Measurements from ENCODE around the gene SLC30A2.

GRCh38 chr1:26059906-26060305 is 14.0 kb upstream of the SLC30A2 start:
- TF ChIP-seq, protein P1, sequence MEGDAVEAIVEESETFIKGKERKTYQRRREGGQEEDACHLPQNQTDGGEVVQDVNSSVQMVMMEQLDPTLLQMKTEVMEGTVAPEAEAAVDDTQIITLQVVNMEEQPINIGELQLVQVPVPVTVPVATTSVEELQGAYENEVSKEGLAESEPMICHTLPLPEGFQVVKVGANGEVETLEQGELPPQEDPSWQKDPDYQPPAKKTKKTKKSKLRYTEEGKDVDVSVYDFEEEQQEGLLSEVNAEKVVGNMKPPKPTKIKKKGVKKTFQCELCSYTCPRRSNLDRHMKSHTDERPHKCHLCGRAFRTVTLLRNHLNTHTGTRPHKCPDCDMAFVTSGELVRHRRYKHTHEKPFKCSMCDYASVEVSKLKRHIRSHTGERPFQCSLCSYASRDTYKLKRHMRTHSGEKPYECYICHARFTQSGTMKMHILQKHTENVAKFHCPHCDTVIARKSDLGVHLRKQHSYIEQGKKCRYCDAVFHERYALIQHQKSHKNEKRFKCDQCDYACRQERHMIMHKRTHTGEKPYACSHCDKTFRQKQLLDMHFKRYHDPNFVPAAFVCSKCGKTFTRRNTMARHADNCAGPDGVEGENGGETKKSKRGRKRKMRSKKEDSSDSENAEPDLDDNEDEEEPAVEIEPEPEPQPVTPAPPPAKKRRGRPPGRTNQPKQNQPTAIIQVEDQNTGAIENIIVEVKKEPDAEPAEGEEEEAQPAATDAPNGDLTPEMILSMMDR (IDR thresholded peaks at IDR 0.05; ENCODE audit: low read length) = no peak
- no peak for TF ChIP-seq EZH2 (optimal IDR thresholded peaks at IDR 0.05; ENCODE audit: low read depth, low read length)

Data from MM.1S (cell line).